Measurements from ENCODE around the gene CDH26.

The CDH26 gene

DNA sequence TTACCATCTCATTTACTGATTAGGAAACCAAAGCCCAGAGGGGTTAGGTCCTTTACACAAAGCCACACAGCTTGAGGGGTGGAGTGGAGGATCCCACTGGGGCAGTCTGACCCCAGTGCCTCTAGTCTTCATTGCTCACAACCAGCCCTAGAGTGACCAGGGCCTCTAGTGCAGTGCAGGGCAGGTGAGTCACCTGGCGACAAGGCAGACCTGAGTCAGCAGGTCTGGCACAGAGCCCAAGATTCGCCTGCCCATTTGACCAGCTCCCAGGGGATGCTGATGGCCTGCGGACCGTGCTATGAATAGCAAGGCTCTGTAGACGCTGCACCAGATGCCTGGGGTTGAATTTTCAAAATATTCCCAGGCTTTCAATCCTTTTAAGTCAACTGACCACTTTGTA lies 29.9 kb downstream of the CDH26 start:
- DNase-seq, result no peak

DNA sequence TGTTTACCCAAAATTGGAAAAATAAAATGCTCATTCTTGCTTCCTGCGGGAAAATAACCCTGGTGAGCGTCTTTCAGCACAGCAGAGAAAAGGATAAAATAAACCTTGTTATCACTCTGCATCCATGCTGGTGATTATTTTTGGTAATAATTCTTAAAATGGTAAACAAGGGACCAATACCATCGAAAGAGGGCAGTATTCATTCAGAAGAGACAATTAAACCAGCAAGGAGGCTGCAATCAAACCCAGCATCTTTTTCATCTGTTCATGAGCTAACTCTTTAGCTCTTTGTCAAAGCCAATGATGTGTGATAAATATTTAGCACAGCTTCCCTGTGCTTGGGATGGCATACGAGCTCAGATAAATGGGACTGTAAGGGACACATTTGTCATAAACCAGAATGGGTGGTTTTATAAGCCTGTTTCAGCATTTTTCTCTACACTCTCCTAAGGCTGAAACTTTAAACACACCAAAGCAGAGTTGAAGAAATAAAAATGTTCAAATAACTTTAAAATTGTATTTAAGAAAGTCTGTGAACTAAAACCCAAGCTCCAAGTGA lies 34.4 kb downstream of the CDH26 start:
- DNase-seq, result no peak

DNA sequence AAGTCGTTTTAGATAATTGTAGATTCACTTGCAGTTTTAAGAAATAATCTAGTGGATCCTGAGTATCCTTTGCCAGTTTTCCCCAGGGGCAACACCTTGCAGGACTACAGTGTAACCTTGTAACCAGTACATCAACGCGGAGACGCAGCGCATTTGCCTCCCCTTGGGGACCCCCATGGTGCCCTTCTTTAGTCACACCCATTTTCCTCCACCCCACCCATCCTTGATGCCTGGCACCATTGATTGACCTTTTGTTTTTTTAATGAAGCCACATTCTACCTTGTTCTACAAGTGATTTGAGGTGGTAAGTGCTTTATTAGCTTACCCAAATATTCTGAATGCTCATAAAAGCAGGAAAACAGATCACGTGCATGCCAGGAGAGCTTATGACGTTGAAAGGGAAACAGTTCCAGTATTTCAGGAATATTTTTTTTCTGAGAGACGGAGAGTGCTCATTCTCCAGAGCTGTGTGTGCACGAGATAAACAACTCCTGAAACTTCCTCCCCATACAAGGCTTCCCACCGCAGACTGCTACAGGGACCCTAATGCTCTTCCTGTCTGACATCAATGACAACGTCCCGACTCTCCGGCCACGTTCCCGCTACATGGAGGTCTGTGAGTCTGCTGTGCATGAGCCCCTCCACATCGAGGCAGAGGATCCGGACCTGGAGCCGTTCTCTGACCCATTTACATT lies 35.7 kb downstream of the CDH26 start:
- no peak for DNase-seq

DNA sequence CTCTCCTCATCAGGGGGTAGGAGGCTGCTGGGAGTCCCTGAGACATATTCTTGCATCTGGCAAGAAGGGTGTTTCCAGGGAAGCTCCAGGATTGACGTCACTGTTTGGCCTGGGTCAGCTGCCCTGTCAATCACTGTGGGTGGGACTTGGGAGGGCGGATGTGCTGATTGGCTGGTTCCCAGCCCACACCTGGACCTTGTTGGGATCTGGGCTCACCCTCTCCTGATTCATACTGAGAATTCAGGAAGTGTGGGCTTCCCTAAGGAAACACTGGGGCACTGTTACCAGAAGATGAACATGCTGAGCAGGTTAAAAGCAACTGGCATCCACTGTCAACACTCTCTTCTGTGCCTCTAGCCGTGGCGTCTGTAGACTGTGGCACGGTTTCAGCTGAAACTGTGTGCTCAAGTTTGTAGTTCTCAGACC lies 36.5 kb downstream of the CDH26 start:
- DNase-seq, result peak in 1 of 2 donors; percentile 30

DNA sequence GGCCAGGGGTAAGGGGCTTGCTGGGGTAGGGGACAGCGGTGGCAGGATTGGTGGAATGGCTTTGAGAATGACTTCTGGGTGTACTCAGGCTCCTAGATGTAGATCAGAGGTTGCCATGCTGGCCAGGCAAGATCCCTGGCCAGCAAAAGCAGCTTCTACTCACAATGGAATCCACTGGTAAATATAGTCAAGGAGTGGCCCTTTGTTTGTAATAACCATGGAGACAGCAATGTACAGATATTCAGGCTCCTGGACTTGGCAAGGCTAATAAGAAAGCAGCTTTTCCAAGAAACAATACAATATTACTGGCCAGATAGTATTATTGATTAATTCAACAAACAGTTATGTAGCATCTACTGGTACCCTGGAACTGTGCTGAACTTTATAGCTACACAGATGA lies 37.9 kb downstream of the CDH26 start:
- no peak for DNase-seq

DNA sequence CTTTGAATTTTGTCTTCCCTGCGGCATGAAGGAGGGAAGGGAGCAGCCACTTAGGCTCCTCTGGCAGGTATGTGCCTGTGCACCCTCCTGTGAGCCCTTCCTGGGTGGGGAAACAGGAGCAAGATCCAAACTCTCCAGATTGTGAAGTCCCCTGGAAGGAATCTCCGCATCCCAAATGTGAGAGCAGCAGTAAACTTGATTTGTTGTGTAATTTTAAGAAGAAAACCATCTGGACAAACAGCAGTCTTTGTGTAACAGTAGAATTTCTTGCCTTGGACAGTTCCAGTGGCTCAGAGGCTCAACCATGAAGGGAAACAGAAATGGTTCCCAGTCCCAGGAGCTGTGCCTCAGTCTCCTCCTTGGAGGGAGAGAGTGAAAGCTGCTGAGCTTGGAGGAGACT lies 39.7 kb downstream of the CDH26 start:
- no peak for DNase-seq

DNA sequence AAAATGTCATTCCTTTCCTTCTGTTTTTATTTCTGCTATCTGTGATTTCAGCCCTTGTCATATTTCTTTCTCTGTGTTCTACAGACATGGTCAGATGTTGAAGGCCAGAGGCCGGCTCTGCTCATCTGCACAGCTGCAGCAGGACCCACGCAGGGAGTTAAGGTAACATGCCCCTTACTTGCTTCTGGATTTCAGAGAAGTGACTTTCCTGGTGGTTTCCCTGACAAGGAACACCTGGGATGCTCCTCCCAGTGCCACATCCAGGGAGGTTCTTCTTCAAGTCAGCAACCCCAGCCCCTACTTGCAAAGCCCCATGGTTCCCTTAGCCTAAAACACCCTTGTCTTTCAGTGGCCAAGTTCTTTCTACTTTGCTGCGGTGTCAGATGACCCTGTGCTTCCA lies 41.3 kb downstream of the CDH26 start:
- DNase-seq, result no peak

DNA sequence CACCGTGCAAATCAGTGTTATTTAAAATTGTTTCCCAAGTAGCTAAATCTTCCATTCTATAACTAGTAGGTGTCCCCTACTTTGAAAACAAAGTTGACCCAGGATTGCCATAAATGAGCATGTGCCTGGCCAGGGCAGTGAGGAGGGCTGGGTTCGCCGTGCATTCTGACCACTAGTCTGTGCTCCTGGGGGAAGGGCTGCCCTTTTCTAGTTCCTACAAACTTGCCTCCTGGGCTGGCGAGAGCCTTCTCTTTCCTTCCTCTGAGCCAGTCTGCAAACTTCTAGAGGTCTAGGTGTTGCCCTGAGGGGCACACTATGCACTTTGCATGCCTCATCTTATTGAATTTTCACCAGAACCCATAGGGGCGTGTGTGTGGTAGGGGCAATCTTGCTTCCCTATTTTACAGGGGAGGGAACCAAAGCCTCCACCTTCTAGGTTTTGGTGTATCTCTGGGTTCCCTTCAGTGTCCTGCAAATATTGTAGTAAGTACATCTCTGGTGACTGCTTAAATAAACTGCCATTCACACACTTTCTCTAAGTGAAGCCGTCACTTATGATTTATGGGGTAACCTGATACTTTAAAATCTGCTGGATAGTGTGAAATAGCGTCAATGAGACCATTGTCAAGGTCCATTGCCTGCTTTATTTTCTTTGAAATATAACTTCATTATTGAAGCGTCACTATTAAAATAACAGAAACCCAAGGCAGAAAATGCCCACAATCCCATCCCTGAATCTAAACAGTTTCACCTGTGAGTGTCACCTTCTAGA lies 42.2 kb downstream of the CDH26 start:
- DNase-seq, result no peak

DNA sequence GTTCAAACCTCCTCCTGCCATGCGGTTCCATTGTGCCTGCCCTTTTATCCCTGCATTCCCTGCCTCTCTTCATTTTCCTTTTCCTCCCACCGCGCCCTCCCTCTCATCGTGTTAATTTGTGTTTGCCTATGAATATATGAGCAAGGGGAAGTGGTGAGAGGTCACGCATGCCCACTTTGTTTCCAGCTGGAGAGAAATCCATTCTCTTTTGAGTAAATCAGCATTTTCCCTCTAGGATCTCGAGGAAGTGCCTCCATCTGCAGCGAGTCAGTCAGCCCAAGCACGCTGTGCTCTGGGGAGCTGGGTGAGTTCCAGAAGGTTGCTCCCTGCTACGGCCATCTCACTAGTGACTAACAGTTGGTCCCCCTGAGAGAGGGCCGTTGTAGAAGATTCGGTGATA lies 42.9 kb downstream of the CDH26 start:
- DNase-seq, result no peak

DNA sequence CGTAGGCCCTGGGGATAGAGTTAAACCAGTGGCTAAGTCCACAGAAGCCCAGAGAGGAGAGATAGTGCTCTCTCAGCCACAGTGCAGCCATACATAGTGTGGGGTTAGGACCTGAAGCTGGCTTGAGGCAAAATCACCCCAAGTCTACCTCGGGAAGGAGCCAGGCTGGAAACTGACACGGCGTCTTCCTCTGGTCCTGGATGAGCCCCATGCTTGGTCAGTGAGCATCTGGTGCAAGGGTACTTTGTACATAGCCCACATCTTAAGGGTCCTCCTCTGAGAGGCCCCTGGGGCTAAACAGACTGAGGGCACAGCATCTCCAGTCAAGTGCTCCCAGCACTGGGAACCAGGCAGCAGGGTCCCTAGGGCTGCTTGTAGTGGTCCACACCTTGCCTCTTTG lies 45.6 kb downstream of the CDH26 start:
- DNase-seq, result no peak

DNA sequence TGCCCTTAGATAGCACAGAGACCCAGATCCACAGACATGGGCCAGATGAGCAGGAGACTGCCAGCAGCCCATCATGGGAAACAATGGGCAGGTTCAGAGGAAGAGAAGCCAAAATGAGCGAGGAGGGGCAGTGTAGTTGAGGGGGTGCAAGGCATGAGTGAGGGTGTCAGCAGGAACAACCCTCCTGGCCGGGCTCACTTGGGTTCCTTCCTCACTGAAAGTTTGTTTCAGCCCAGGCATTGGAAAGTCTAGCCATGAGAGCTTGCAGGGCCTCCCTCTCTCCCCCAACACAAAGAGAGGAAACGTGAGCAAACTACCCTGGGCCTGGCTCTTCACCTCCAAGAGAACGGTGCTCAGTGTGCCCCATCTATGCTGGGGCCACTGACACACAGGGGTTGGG lies 48.0 kb downstream of the CDH26 start:
- no peak for DNase-seq

DNA sequence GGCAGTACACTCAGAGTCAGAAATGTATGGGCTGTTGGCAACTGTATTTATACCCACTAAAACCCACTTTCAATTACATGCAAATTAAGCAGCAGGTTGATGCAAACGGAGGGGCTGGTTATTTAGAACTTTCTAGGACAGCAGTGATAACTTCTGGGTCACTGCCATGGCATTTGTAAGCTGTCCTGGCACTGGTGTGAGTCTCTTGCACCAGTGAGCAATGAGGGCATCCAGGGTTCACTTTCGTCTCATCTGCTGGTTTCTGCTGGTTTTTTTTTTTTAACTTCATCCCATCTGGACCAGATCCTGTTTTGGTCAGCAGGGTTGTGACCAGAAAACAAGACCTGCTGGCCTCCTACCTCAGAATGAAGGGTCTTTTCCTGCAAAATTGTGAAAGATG lies 49.2 kb downstream of the CDH26 start:
- no peak for DNase-seq

DNA sequence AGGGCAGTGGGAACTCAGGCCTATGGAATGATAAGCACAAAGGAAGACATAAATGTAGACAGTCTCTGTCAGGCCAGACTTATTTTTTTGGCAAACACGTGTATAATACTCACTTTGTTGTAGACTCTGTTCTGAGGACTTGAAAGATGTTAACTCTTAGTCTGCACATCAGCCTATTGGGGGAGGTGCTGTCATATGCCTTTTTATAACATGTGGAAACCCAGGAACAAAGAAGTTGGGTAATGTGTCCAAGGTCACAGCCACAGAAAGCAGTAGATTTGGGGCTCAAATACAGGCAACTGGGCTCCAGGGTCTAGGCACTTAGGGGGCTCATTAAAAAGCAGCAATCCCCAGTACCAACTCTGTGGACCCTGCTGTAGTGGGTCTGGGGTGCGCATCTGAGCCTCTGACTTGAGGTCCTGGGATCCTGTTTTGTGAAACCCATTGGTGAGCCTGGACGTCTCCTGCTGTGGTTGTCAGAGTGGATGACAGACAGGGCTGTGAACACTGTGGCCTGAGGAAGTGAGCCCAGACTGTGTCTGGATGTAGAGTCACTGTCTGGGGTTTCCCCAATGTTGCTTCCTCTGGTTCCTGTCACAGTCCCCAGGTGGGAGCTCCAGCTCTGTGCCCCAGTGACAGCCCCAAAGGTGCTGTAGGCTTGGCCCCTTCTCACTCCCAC lies 50.0 kb downstream of the CDH26 start:
- DNase-seq, result peak; percentile 8 to 60

DNA sequence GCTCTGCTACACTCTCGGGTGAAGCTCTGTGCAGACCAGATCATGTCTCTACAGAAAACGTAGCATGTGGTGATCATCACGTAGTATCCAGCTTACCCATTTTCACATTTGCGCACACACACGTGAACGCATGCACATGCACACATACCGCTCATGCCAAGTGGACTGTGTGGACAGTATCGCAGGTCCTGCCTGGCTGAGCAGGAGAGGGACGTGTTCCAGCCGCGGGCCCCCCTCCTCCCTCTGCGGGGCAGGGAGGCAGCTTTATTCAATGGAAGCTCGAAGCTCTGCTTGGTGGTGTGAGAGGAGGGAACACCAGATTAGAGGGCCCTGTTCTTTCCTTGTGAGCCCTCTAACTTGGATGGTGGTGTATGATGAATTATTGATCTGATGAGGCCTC lies 51.1 kb downstream of the CDH26 start:
- DNase-seq, result no peak

DNA sequence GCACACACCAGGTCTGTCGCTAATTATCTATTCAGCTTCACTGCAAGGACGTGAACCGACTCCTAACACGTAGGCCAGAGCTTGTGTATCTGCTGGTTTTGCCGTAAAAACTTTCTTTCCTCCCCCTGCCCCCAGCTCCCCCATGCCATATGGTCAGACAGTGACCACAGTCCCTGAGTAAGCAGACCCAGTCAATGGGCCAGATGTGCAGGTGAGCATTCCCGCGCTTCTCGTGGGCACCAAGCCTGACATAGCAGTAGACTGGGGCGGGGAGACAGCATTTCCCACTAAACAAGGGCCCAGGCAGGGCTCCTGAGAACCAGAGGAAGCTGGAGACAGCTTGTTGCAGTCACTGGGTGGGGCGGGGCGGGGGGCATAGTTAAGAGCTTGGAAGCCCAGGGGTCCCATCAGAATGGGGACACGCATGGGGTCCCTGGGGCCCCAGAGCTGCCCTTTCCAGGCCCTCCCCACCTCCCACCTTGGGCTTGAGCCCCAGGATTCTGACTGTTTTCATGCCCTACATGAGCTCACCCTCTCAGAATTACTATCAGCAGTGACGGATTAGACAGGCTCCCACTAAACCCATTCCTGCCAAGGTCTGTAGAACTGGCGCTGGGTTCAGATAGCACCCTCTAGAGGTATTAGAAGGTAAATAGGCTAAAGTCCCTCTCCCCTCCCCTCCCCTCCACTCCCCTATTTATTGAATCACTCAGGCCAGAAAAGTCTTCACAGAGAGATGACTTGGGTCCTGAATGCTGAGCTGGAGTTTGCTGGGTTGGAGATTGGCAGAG lies 51.8 kb downstream of the CDH26 start:
- no peak for DNase-seq

DNA sequence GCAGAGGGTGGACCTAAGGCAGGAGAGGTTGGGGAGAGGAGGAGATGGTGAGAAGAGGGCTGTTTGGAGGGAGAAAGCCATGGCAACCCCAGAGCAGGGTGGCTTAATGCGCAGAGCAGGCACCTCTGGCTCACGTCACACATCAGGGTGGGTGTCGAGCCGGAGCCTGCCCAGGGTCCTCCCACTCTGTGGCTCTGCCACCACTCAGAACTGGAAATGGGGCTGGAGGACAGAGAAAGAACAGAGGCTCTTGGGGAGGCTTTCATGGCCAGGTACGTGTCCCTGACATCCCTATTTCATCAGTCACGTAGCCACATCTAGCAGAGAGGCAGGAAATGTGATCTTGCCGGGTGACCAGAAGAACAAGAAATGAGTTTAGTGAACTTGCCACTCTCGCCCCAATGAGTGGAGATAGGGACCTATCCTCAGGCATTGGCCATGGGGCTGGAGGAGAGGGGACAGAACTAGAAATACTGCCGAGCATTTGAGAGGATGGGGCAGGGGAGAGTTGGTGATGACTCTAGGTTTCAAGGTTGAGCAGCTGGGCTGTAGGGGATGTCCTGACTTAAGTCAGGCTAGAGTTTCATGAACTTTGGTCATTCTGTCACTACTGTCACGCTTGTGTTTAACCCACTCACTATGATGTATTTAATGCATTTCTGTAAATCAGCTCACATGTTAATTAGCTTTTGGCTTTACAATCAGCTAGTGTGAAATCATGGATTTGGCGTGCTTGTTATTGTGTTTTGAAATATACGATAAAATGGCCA lies 52.7 kb downstream of the CDH26 start:
- no peak for DNase-seq

DNA sequence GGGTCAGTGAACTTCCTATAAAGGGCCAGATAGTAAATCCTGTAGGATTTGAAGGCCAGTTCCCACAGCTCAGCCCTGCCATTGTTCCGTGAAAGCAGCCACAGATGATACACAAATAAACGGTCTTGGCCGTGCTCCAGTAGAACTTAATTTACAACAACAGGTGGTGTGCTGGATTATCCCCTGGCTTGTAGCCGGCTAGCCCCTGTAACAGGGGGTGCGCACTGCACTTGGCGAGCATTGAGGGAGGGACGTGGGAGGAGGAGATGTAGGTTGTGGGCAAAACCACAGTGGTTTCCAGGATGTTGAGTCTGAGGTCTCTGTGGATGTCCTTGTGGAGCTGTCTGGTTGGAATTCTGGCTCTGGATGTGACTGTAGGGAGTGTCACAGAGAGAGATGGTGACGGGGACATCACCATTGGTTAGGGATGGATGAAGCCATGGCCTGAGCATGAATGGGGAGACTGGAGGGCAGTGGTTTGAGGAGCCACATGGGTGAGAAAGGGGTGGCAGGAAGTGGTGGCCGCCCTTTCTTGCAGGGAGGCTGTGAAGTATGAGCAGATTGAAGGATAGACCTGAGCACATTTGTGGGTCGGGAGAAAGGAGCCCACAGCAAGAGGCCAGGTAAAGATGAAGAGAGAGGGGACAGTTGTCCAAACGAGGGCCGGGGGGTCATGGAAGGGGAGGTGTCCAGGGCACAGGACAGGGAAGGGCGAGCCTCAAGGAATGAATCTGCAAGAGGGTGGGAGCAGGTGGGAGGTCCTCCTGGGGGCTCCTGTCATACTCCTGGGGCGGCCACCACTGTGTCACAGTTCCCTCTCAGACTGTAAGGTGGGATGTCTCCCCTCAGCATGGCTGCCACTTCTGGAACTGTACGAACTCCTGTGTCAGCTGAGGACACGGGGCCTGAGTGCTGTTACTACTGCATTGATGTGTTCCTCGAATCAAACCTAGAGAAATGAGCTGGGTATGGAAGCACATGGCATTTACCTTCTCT lies 53.6 kb downstream of the CDH26 start:
- peak in 1 of 2 donors; percentile 2 for DNase-seq

DNA sequence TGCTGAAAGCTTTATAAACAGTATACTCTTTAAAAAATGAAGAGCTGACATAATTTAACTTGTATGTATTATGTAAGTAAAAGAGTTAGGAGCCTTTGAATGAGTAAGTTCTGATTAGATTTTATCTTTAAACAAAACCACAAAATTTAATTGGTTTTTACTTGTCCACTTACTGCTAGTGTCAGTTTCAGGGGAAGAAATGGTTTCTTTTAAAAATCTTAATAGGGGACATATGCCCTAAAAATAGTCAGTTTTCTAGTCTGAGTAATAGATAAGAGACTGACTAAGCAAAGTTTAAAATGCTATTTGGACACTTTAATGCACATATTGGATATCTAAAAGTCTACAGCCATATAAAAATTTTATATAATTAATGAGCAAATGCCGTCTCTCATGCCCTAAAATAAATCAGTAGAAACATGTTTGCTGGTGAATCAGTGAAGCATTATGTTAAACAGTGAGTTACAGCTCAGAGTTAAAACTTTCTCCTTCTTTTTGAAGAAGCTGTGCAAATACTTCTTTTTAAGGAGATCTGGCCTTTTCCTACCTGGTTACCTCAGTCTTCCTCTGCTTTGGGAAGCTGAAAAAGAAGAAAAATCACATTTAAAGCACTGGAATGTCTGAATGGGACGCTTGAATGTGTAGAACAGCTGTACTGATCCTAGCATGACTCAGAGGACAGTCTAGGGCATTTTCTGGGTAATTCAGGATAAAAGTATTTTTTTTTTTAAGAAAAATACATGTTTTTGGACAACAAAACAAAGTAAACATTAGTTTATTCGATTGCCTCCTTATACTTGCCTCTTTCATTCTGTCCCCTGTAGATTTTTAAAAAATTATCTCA lies 55.3 kb downstream of the CDH26 start:
- no peak for DNase-seq

DNA sequence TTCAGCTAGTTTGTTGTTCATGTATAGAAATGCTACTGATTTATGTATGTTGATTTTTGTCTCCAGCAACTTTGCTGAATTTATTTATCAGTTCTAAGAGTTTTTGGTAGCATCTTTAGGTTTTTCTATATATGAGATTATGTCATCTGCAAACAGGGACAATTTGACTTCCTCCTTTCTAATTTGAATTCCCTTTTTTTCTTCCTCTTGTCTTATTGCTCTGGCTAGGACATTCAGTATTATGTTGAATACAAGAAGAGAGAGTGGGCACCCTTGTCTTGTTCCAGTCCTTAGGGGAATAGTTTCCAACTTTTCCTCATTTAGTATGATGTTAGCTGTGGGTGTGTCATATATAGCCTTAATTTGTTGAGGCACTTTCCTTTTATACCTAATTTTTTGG lies 58.2 kb downstream of the CDH26 start:
- no peak for DNase-seq

DNA sequence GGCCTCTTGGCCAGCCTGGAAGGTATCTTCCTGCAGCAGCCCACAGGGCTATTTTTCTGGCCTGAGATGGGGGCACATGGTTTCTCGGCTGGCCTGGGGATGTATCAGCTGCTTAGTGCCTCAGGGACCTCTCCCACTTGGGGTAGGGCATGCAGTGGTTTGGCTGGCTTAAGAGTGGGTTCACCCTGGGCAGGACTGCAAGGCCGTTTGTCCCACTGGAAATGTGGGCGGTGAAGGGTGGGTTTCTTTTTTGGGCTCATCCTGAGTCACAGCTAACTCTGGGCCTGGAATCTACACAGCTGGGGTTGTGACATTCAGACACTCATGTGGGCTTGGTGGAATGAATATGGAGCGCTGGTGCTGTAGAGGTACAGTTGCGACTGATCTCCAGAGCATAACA lies 62.0 kb downstream of the CDH26 start:
- no peak for DNase-seq

Measured in CD4-positive, alpha-beta T cell treated with Interleukin-1 beta for 1 hour (primary cell).